Mononuclear cell (primary cell): ENCODE measurements around the gene MELK. TPM values are rescaled to one million over a fixed set of nuclear protein-coding genes. Genes with fewer than 3 reads are reported as not detected.
"Not testable (repeated sequence)": the region's sequence is repeated elsewhere in the genome, so short reads cannot be mapped to it uniquely, and the experiment has no call there.

Experiments
- H3K27me3 ChIP-seq: 2 replicates; pipeline ENCODE4 v1.6.0; 2011; ENCODE audit warnings: low read length, control low read depth; ENCODE audit not compliant: insufficient read depth
- H3K4me1 ChIP-seq: 2 replicates; pipeline ENCODE4 v1.5.1; 2011; ENCODE audit warnings: mild to moderate bottlenecking, low read length, control low read depth; ENCODE audit not compliant: insufficient read depth
- H3K4me3 ChIP-seq: 2 replicates; pipeline ENCODE4 v1.5.1; 2011; ENCODE audit warnings: mild to moderate bottlenecking, low read length, moderate library complexity
- H3K9me3 ChIP-seq: 2 replicates; pipeline ENCODE4 v1.5.1; 2011; ENCODE audit warnings: low read depth, mild to moderate bottlenecking, control low read depth, low read length
- total RNA-seq: library from RNA; depleted of rRNA; stranded (reverse); fragments of >200 nt; gene quantifications from one replicate; pipeline ENCODE4 v1.2.3, GENCODE V29; 2012

Gene MELK
- total RNA-seq = 0.94 TPM

DNA sequence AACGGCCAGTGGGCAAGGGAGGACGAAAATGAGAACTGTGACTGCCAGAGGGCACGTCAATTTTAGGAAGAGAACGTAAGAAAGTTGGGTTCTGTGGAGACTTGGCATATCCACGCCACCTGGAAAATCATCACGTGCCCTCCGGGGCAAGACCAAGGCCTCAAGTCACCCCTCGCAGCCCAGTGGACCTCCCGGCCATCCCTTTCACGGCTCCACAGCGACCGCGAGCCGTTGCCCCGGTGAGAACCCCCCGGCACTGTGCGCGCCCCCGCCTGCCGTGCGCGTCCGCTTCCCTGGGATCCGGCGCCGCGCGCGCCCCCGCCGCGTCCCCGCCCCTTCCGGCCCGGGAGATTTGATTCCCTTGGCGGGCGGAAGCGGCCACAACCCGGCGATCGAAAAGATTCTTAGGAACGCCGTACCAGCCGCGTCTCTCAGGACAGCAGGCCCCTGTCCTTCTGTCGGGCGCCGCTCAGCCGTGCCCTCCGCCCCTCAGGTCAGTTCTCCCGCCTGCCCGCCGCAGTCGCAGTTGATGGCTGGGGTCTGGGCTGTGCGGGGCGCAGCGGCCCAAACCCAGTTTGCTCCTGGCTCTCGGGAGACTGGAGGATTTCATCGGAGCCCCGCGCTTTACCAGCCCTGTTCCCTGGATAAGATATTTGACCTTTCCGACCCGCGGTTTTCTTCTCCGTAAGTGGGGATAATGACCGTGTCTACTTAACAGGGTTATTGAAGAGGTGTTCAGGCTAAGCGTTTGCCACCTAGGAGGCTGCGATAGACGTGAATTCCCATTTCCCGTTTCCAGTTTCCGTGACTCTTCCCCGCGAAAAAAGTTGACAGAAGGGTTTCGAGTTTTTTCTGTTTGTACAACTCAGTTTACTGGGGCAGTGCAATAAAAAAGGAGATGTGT is at the start of gene MELK:
MELK (plus strand) TSS at position 381 of the 904 bp plus-strand sequence. CDS start 8,787 bp downstream, outside the sequence.
- Histone ChIP-seq H3K27me3 (no peaks in the 10 kb centered on the region), H3K9me3 (no peaks in the 10 kb centered on the region), H3K4me3 (peak within 1 kb of the TSS; percentile 87), H3K4me1 (peaks cover 19% of the 10 kb centered on the region)

DNA sequence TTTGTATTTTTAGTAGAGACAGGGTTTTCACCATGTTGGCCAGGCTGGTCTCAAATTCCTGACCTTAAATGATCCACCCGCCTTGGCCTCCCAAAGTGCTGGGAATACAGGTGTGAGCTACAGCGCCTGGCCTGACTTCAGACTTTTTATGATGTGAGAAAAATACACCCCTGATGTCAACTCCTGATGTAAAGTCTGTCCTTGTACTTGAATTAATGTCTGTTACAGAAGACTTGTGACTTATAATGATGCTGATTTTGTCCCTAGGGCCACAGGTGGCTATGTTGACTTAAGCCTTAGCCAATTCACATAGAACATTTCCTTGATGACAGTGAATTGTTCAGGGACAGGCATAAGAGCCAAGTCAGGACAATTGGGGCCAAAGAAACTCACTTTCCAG is 42.5 kb upstream of the MELK start:
- Histone ChIP-seq H3K4me3 (no peak overlapping the region), H3K27me3 (no peaks in the 10 kb centered on the region), H3K4me1 (no peaks in the 10 kb centered on the region), H3K9me3 (no peaks in the 10 kb centered on the region)

DNA sequence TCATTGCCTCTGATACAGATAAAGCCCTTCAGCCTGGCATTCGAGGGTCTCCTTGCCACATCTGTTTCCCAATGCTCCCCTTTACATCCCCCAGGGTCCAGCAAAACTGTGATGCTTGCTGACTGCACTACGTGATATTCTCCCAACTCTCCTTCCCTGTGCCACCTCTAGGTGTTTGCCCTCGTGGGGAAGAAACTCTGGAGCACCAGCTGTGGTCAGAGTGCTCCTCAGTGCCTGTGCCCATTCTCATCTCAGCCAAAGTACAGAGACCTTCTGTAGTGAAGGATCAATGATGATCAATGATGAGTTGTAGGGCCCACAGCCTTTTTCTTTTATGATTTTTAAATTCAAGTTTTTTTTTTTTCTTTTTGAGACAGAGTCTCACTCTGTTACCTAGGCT is 40.3 kb upstream of the MELK start:
- H3K4me1 ChIP-seq = no peaks in the 10 kb centered on the region
- no peak overlapping the region for H3K4me3 ChIP-seq
- H3K27me3 ChIP-seq = no peaks in the 10 kb centered on the region
- H3K9me3 ChIP-seq = no peaks in the 10 kb centered on the region

DNA sequence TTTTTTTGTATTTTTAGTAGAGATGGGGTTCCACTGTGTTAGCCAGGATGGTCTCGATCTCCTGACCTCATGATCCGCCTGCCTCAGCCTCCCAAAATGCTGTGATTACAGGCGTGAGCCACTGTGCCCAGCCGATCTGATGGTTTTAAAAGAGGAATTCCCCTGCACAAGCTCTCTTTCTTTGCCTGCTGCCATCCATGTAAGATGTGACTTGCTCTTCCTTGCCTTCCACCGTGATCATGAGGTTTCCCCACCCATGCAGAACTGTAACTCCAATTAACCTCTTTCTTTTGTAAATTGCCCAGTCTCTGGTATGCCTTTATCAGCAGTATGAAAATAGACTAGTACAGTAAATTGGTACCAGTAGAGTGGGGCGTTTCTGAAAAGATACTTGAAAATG is 39.0 kb upstream of the MELK start:
- H3K4me3 ChIP-seq, H3K9me3 ChIP-seq, H3K4me1 ChIP-seq, H3K27me3 ChIP-seq: not testable (repeated sequence)

DNA sequence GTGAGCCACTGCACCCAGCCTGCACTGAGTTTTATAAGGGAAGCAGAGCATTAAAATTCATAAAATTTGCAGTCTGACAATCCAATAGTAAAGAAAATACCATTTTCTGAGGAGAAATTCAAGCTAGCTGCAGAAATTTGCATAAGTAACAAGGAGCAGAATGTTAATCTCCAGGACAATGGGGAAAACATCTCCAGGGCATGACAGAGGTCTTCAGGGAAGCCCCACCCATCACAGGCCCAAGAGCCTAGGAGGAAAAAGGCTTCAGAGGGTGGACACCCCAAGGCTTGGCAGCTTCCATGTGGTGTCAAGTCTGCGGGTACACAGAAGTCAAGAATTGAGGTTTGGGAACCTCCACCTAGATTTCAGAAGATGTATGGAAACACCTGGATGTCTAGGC is 37.6 kb upstream of the MELK start:
- H3K4me3 ChIP-seq = no peak overlapping the region
- H3K9me3 ChIP-seq = no peaks in the 10 kb centered on the region
- H3K27me3 ChIP-seq = no peaks in the 10 kb centered on the region
- no peaks in the 10 kb centered on the region for H3K4me1 ChIP-seq

DNA sequence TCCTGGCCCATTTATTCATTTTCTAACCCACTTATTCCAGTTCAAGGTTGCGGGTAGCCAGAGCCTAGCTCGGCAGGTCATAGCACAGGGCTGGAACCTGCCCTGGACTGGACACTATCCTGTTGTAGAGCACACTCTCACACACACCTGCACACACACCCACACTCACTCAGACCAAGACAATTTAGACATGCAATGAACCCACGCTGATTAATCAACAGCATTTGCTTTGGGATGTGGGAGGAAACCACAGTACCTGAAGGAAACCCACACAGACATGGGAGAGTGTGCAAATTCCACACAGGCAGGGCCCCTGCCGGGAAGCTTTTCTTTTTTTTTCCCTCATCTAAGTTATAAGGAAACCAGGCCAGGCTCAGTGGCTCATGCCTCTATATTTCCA is 34.8 kb upstream of the MELK start:
- H3K4me1 ChIP-seq = no peaks in the 10 kb centered on the region
- H3K27me3 ChIP-seq = no peaks in the 10 kb centered on the region
- no peak overlapping the region for H3K4me3 ChIP-seq
- H3K9me3 ChIP-seq = no peaks in the 10 kb centered on the region

DNA sequence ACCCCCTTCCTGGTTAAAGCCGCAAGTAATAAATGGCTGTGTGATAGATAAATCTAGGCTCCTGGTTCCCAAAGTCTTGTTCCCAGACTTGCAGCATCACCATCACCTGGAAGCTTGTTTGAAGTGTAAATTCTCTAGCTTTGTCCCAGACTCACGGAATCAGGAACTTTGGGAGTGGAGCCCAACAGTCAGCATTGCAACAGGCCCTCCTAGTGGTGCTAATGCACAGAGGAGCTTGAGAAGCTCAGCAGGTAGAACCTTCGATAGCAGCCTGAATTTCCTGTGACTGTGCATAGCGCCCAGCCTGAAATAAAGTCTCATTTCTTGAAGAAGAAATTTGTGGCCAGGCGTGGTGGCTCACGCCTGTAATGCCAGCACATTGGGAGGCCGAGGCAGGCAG is 30.3 kb upstream of the MELK start:
- Histone ChIP-seq H3K9me3 (no peaks in the 10 kb centered on the region), H3K4me1 (no peaks in the 10 kb centered on the region), H3K27me3 (no peaks in the 10 kb centered on the region), H3K4me3 (no peak overlapping the region)

DNA sequence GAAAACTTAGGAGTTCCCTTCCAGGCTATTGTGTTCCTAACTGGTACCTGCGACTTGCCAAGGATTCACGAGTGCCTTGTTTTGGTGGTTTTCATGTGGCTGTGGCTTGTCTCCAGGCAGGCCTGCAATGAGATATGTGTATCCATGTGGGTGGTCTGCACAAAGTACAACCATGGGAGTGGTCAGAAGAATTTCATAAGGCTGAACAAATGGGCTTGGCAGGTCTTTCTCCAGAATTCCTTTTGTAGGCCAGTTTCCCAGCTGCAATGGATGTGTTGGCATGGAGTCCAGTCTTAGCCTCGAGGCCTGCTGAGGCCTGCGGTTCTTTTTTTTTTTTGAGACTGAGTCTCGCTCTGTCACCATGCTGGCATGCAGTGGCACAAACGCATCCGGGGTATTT is 28.8 kb upstream of the MELK start:
- no peaks in the 10 kb centered on the region for H3K4me1 ChIP-seq
- no peaks in the 10 kb centered on the region for H3K27me3 ChIP-seq
- no peak overlapping the region for H3K4me3 ChIP-seq
- H3K9me3 ChIP-seq = no peaks in the 10 kb centered on the region

DNA sequence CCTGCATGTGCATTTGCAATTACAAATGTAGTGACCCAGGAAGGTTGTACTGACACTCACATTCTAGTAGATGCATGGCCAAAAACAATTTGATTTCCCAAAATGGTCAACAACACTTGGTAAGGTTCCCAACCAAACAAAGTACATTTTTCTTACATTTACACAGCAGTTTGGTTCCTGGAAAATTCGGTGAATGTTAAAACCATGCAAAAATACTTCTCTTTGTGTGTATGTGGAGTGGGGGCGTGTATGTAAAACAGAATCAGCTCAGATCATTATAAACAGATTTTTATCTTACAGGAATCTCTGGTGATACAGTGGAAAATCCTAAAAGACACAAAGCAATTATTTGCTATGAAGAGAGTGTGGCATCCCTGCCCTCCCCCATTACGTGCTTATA is 25.1 kb upstream of the MELK start:
- no peaks in the 10 kb centered on the region for H3K9me3 ChIP-seq
- H3K27me3 ChIP-seq = no peaks in the 10 kb centered on the region
- H3K4me3 ChIP-seq = no peak overlapping the region
- H3K4me1 ChIP-seq = no peaks in the 10 kb centered on the region

DNA sequence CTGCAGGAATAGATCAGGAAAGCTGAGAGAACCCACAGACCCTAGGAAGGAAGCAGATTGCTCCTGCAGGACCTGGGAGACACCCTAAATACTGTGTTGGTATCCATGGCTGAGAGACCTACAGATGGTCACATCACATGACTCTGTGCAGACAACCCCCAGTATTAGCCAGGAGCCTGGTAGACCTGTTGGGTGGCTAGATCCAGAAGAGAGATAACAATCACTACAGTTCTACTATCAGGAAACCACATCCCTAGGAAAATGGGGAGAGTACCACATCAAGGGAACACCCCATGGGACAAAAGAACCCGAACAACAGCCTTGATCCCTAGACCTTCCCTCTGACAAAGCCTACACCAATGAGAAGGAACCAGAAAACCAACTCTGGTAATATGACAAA is 24.2 kb upstream of the MELK start:
- H3K4me3 ChIP-seq = no peak overlapping the region
- no peaks in the 10 kb centered on the region for H3K27me3 ChIP-seq
- H3K9me3 ChIP-seq = no peaks in the 10 kb centered on the region
- no peaks in the 10 kb centered on the region for H3K4me1 ChIP-seq

DNA sequence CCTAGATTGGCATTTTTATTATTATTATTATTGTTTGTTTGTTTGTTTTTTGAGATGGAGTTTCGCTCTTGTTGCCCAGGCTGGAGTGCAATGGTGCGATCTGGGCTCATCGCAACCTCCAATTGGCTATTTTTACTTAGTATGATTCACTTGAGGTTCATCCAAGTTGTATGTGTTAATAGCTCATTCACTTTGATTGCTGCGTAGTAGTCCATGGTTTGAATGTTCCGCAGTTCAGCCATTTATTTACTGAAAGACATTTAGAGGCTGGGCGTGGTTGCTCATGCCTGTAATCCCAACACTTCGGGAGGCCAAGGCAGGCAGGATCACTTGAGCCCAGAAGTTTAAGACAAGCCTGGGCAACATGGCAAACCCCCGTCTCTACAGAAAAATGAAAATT is 22.6 kb upstream of the MELK start:
- Histone ChIP-seq H3K4me1 (no peaks in the 10 kb centered on the region), H3K9me3 (no peaks in the 10 kb centered on the region)

DNA sequence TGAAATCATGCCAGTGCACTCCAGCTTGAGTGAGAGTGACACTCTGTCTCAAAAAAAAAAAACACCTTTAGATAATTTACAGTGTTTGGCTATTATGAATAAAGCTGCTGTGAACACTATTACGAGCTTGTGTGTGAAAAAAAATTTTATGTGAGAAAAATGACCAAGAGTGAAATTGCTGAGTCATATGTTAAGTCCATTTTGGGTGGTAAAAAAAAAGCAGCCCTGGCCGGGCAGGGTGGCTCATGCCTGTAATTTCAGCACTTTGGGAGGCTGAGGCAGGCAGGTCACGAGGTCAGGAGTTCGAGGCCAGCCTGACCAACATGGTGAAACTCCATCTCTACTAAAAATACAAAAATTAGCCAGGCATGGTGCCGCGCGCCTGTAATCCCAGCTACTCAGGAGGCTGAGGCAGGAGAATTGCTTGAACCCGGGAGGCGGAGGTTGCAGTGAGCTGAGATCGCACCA is 22.0 kb upstream of the MELK start:
- not testable (repeated sequence) for H3K4me3 ChIP-seq, H3K9me3 ChIP-seq

More for the DNA sequence above, 22.6 kb upstream of the MELK start:
- H3K4me3 ChIP-seq = no peak overlapping the region
- no peaks in the 10 kb centered on the region for H3K27me3 ChIP-seq

DNA sequence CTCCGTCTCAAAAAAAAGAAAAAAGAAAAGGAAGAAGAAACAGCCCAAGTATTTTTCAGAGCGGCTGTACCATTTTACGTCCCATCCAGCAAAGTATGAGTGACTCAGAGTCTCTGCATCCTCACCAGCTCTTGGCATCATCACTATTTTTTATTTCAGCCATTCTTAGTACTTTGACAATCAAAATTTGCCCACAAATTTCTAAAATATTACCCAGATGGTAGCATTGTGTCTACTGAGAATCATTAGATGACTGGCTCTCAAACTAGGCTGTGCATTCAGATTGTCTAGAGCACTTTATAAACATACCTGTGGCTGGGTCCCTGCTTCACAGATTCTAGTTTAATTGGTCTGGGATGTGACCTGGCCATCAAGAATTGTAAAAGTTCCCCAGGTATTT is 21.6 kb upstream of the MELK start:
- Histone ChIP-seq H3K27me3 (no peaks in the 10 kb centered on the region), H3K4me3 (no peak overlapping the region), H3K4me1 (no peaks in the 10 kb centered on the region), H3K9me3 (no peaks in the 10 kb centered on the region)

More for the DNA sequence above, 22.0 kb upstream of the MELK start:
- H3K27me3 ChIP-seq, H3K4me1 ChIP-seq: not testable (repeated sequence)

DNA sequence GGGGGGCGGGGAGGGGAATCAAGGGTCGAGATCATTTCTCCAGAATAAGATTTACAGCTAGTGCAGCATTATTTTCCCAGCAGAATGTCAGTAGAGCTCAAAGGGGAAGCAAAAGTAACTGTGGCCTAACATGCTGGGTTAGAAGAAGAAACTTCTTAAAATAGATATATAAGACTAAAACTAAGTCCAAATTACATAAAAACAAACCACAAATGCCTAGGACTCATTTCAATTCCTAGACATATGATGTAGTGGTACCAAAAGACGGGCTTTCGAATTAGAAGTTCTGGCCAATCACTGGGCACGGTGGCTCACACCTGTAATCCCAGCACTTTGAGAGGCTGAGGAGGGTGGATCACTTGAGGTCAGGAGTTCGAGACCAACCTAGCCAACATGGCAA is 20.8 kb upstream of the MELK start:
- H3K9me3 ChIP-seq = no peaks in the 10 kb centered on the region
- no peaks in the 10 kb centered on the region for H3K27me3 ChIP-seq
- no peak overlapping the region for H3K4me3 ChIP-seq
- H3K4me1 ChIP-seq = no peaks in the 10 kb centered on the region

DNA sequence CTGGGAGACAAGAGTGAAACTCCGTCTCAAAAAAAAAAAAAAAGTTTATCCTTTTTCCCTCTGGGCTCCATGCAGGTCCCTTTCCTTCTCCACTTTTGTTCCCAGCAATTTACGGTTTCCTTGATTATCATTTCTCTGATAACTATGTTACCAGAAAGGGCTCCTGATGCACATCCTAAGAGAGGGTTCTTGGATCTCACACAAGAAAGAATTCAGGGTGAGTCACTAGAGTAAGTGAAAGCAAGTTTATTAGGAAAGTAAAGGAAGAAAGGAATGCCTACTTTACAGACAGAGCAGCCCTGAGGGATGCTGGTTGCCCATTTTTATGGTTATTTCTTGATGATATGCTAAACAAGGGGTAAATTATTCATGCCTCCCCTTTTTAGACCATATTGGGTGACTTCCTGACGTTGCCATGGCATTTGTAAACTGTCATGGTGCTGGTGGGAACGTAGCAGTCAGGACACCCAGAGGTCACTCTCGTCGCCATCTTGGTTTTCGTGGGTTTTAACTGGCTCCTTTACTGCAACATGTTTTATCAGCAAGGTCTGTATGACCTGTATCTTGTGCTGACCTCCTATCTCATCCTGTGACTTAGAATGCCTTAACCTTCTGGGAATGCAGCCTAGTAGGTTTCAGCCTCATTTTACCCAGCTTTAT is 13.5 kb upstream of the MELK start:
- no peaks in the 10 kb centered on the region for H3K9me3 ChIP-seq
- H3K4me3 ChIP-seq = no peak overlapping the region
- no peaks in the 10 kb centered on the region for H3K4me1 ChIP-seq
- no peaks in the 10 kb centered on the region for H3K27me3 ChIP-seq

DNA sequence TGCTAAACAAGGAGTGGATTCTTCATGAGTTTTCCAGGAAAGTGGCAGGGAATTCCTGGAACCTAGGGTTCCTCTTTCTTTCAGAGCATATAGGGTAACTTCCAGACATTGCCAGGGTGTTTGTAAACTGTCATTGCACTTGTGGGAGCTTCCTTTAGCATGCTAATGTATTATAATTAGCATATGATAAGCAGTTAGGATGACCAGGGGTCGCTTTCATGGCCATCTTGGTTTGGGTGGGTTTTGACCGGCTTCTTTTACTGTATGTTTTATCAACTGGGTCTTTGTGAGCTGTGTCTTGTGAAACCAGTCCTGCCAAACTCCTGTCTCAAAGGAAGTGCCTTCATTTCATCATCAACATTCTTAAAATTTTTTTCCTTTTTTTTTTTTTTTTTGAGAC is 11.9 kb upstream of the MELK start:
- H3K4me3 ChIP-seq = no peak overlapping the region
- no peaks in the 10 kb centered on the region for H3K4me1 ChIP-seq
- H3K27me3 ChIP-seq = no peaks in the 10 kb centered on the region
- no peaks in the 10 kb centered on the region for H3K9me3 ChIP-seq
